ENCODE data around the gene TGM5. TPM values are rescaled to one million over a fixed set of nuclear protein-coding genes. Genes with fewer than 3 reads are reported as not detected.
"Not testable (repeated sequence)": the region's sequence is repeated elsewhere in the genome, so short reads cannot be mapped to it uniquely, and the experiment has no call there.

The TGM5 gene
- total and polyA plus RNA-seq, 4 donors: 0.15 TPM; not detected in 3

GRCh38 chr15:43226436-43227305 is 40.1 kb downstream of the TGM5 start:
- Histone ChIP-seq H3K9me3 (ENCODE audit: control insufficient read depth in 4 of 4, insufficient read depth in 3 of 4, low read length in 3 of 4) (no peaks in the 10 kb centered on the region), H3K27me3 (ENCODE audit: control insufficient read depth in 3 of 3, insufficient read depth in 3 of 3, low read length in 2 of 3) (no peaks in the 10 kb centered on the region), H3K4me1 (ENCODE audit: control insufficient read depth in 5 of 5, insufficient read depth in 5 of 5, low read length in 5 of 5) (peaks cover 0 to 1% (median 0%) of the 10 kb centered on the region in 5 donors), H3K4me3 (no peak overlapping the region), H3K9ac (ENCODE audit: insufficient read depth in 1 of 2, low read length in 2 of 2) (no peak overlapping the region), H3K36me3 (ENCODE audit: control insufficient read depth in 4 of 4, insufficient read depth in 4 of 4, low read length in 4 of 4) (no peaks in the 10 kb centered on the region), H3K27ac (ENCODE audit: low read depth in 1 of 2, low read length in 1 of 2) (no peak overlapping the region)
- no peak for DNase-seq
- ATAC-seq (ENCODE audit: insufficient read depth, low FRiP score): no peak
- TF ChIP-seq CTCF (IDR thresholded peaks at IDR 0.05; ENCODE audit: control extremely low read depth, extremely low read depth): no peak
- 96 to 97% methylated on average over 57 of the region's 57 CpGs for WGBS, 2 donors

GRCh38 chr15:43225950-43226255 is 40.8 kb downstream of the TGM5 start:
- H3K27ac ChIP-seq (ENCODE audit: low read depth in 1 of 2, low read length in 1 of 2); H3K9ac ChIP-seq (ENCODE audit: insufficient read depth in 1 of 2, low read length in 2 of 2); H3K36me3 ChIP-seq (ENCODE audit: control insufficient read depth in 4 of 4, insufficient read depth in 4 of 4, low read length in 4 of 4); H3K4me1 ChIP-seq (ENCODE audit: control insufficient read depth in 5 of 5, insufficient read depth in 5 of 5, low read length in 5 of 5); H3K9me3 ChIP-seq (ENCODE audit: control insufficient read depth in 4 of 4, insufficient read depth in 3 of 4, low read length in 3 of 4); H3K27me3 ChIP-seq (ENCODE audit: control insufficient read depth in 3 of 3, insufficient read depth in 3 of 3, low read length in 2 of 3); ATAC-seq (ENCODE audit: insufficient read depth, low FRiP score); DNase-seq; H3K4me3 ChIP-seq: not testable (repeated sequence)
- WGBS, 2 donors: 76 to 87% methylated on average over 12 of the region's 12 CpGs

GRCh38 chr15:43225201-43225949 is 41.4 kb downstream of the TGM5 start:
- no peaks in the 10 kb centered on the region for H3K4me1 ChIP-seq (ENCODE audit: control insufficient read depth in 5 of 5, insufficient read depth in 5 of 5, low read length in 5 of 5)
- no peaks in the 10 kb centered on the region for H3K27me3 ChIP-seq (ENCODE audit: control insufficient read depth in 3 of 3, insufficient read depth in 3 of 3, low read length in 2 of 3)
- peak; percentile 42 for TF ChIP-seq CTCF (IDR thresholded peaks at IDR 0.05; ENCODE audit: control extremely low read depth, extremely low read depth)
- no peak overlapping the region for H3K9ac ChIP-seq (ENCODE audit: insufficient read depth in 1 of 2, low read length in 2 of 2)
- no peaks in the 10 kb centered on the region for H3K9me3 ChIP-seq (ENCODE audit: control insufficient read depth in 4 of 4, insufficient read depth in 3 of 4, low read length in 3 of 4)
- H3K36me3 ChIP-seq (ENCODE audit: control insufficient read depth in 4 of 4, insufficient read depth in 4 of 4, low read length in 4 of 4): no peaks in the 10 kb centered on the region
- no peak overlapping the region for H3K4me3 ChIP-seq
- ATAC-seq (ENCODE audit: insufficient read depth, low FRiP score): peak; percentile 69
- 44 to 50% methylated on average over 16 of the region's 16 CpGs for WGBS, 2 donors
- no peak overlapping the region for H3K27ac ChIP-seq (ENCODE audit: low read depth in 1 of 2, low read length in 1 of 2)
- peak; percentile 26 to 69 (median 57) for DNase-seq

GRCh38 chr15:43221422-43221821 is 45.3 kb downstream of the TGM5 start:
- ATAC-seq (ENCODE audit: insufficient read depth, low FRiP score): no peak
- no peak for TF ChIP-seq CTCF (IDR thresholded peaks at IDR 0.05; ENCODE audit: control extremely low read depth, extremely low read depth)
- H3K4me3 ChIP-seq: no peak overlapping the region
- WGBS, 2 donors: 75 to 77% methylated on average over 1 of the region's 1 CpG
- H3K9me3 ChIP-seq (ENCODE audit: control insufficient read depth in 4 of 4, insufficient read depth in 3 of 4, low read length in 3 of 4): no peaks in the 10 kb centered on the region
- no peak for DNase-seq
- no peak overlapping the region for H3K9ac ChIP-seq (ENCODE audit: insufficient read depth in 1 of 2, low read length in 2 of 2)
- H3K36me3 ChIP-seq (ENCODE audit: control insufficient read depth in 4 of 4, insufficient read depth in 4 of 4, low read length in 4 of 4): no peaks in the 10 kb centered on the region
- H3K27ac ChIP-seq (ENCODE audit: low read depth in 1 of 2, low read length in 1 of 2): no peak overlapping the region
- no peaks in the 10 kb centered on the region for H3K4me1 ChIP-seq (ENCODE audit: control insufficient read depth in 5 of 5, insufficient read depth in 5 of 5, low read length in 5 of 5)
- H3K27me3 ChIP-seq (ENCODE audit: control insufficient read depth in 3 of 3, insufficient read depth in 3 of 3, low read length in 2 of 3): no peaks in the 10 kb centered on the region
